Psoas muscle (tissue), 8 donors: ENCODE measurements around the gene ST3GAL4. TPM values are rescaled to one million over a fixed set of nuclear protein-coding genes. Genes with fewer than 3 reads are reported as not detected.
"Not testable (repeated sequence)": the region's sequence is repeated elsewhere in the genome, so short reads cannot be mapped to it uniquely, and the experiment has no call there.

ENCODE experiments used
- ATAC-seq, 4 donors: fragments of 200-7000 bp; cut with Tn5 transposase; one replicate each; pipeline ENCODE4 v1.9.1; 2020; ENCODE audit warnings: moderate library complexity in 3 of 4, mild to moderate bottlenecking in 2 of 4
- DNase-seq, 2 donors: peaks; one replicate each; pipeline ENCODE4 v3.0.0-alpha.2; 2020
- H3K27ac ChIP-seq: fragments of 200-600 bp; one replicate; pipeline ENCODE4 v1.8.0; 2022
- H3K27me3 ChIP-seq, 3 donors: fragments of 200-600 bp in 1 of 3; one replicate each; pipeline versions ENCODE4 v1.6.1 to v1.8.0; 2013 to 2022; ENCODE audit warnings: low read length in 2 of 3, mild to moderate bottlenecking in 2 of 3, moderate library complexity in 1 of 3; ENCODE audit not compliant: insufficient read depth in 3 of 3
- H3K36me3 ChIP-seq, 2 donors: fragments of 200-600 bp in 1 of 2; one replicate each; pipeline versions ENCODE4 v1.6.1 to v1.8.0; 2013 to 2022; ENCODE audit warnings: low read depth in 1 of 2, mild to moderate bottlenecking in 1 of 2, moderate library complexity in 1 of 2; ENCODE audit not compliant: insufficient read depth in 1 of 2
- H3K4me1 ChIP-seq: fragments of 200-600 bp; one replicate; pipeline ENCODE4 v1.8.0; 2022
- H3K4me3 ChIP-seq: fragments of 200-600 bp; one replicate; pipeline ENCODE4 v1.8.0; 2022; ENCODE audit warnings: mild to moderate bottlenecking
- H3K9me3 ChIP-seq: fragments of 200-600 bp; one replicate; pipeline ENCODE4 v1.8.0; 2022
- CTCF ChIP-seq: fragments of 200-600 bp; IDR thresholded peaks from one replicate; pipeline ENCODE4 v1.8.0; 2022; ENCODE audit warnings: antibody characterized with exemption
- WGBS, 3 donors: extraction: QIAGEN DNeasy Blood & Tissue Kit; methylation state at CpG; one replicate each; pipeline versions ENCODE4 v1.1.6 to v1.1.7; 2013; 5-methylcytosine and 5-hydroxymethylcytosine counted together
- intact Hi-C, 2 donors: fragments of 100-400 bp; cut with DNase I; formaldehyde crosslinking; loops; one replicate each; pipeline versions ENCODE4 v1.11.0 to v1.14.2; 2022
- long read RNA-seq, 2 donors: library from polyadenylated mRNA; unstranded; transcript quantifications; one replicate each; pipeline ENCODE4 v2.0.0, GENCODE V29; 2021
- polyA plus RNA-seq, 3 donors: library from polyadenylated mRNA; stranded (reverse); fragments of 200-250 nt; gene quantifications; one replicate each; pipeline ENCODE4 v1.2.3, GENCODE V29; 2013
- total RNA-seq, 4 donors: library from RNA; stranded (reverse); fragmentation: NEBNext Ultra II Directional in 2 of 4; extraction: Animal tissue kit (Norgen Biotek cat#: 25700) in 2 of 4; gene quantifications; one replicate each; pipeline versions ENCODE4 v1.2.1 to v1.2.4, GENCODE V29; 2021 to 2023
- donor health status: healthy with polysubstance abuse.
- donor health status: DM: no; HTN: no; CAD: no; lungs with moderate emphysema.
- donor health status: Bipolar disorder and iron deficiency.
- donor health status: healthy.
- donor health status: DM: yes; HTN: yes; CAD: no.
- donor health status: DM: no; HTN: no; CAD: no.
- donor health status: DM: no; HTN: no; CAD: no.
- donor health status: DM: yes; HTN: yes; CAD: no.

The ST3GAL4 gene
- 1 to 10 TPM; 4.1 to 9.3 (median 6.3) TPM for total RNA-seq
- 1 to 10 TPM; 3.5 to 4.7 (median 3.6) TPM for polyA plus RNA-seq
- long read RNA-seq, donor 1, partial matches to known transcripts: 0 of 2 reads
- long read RNA-seq, donor 1, other reads (novel, unspliced or antisense): 0 of 2 reads
- long read RNA-seq, donor 2, partial matches to known transcripts: 0 of 6 reads
- long read RNA-seq, donor 2, other reads (novel, unspliced or antisense): 2 of 6 reads

- no peaks in the 10 kb centered on the region for H3K9me3 ChIP-seq
- 1 to 2% (median 1%) methylated on average over 34 to 71 of the region's 71 CpGs for WGBS, 3 donors
- no peaks in the 10 kb centered on the region for H3K36me3 ChIP-seq
- peaks cover 43% of the 10 kb centered on the region for H3K4me1 ChIP-seq
- H3K27ac ChIP-seq: peak within 1 kb of the TSS; percentile 58
- DNase-seq: peak; percentile 77 to 87
- peak; percentile 72 to 86 (median 80) for ATAC-seq
- H3K27me3 ChIP-seq: no peaks in the 10 kb centered on the region
- intact Hi-C loops: no loop called here
- no peak for TF ChIP-seq CTCF
- peak within 1 kb of the TSS; percentile 79 for H3K4me3 ChIP-seq
These were observed at the start of gene ST3GAL4 for GRCh38 chr11:126355324-126355925. TSS of gene ST3GAL4 (plus strand) at chr11:126355686. CDS start at chr11:126406156, 50,470 bp downstream.

- H3K27ac ChIP-seq: peak overlapping the region; percentile 86
- ATAC-seq: no peak
These were observed 49.8 kb upstream of the ST3GAL4 start for GRCh38 chr11:126305699-126306098.

GRCh38 chr11:126307706-126308105, 47.8 kb upstream of the ST3GAL4 start:
- H3K4me1 ChIP-seq: peaks cover 38% of the 10 kb centered on the region
- H3K4me3 ChIP-seq: peak overlapping the region; percentile 25
- peaks cover 0 to 27% of the 10 kb centered on the region in 2 donors for H3K36me3 ChIP-seq
- H3K27me3 ChIP-seq: no peaks in the 10 kb centered on the region
- DNase-seq (no peak), ATAC-seq (no peak)
- intact Hi-C loops: loop anchor here in 1 of 2 donors (2.0 kb wide), 1 partner anchor 173 kb away; no protein-coding TSS in a partner anchor
- H3K27ac ChIP-seq: peak overlapping the region; percentile 83
- 34 to 49% (median 42%) methylated on average over 5 of the region's 5 CpGs for WGBS, 3 donors
- no peaks in the 10 kb centered on the region for H3K9me3 ChIP-seq
- TF ChIP-seq CTCF: no peak

More at GRCh38 chr11:126305699-126306098, 49.8 kb upstream of the ST3GAL4 start:
- Histone ChIP-seq H3K4me1 (peaks cover 35% of the 10 kb centered on the region), H3K27me3 (no peaks in the 10 kb centered on the region), H3K36me3 (peaks cover 0 to 24% of the 10 kb centered on the region in 2 donors), H3K4me3 (no peak overlapping the region), H3K9me3 (no peaks in the 10 kb centered on the region)
- TF ChIP-seq CTCF: no peak
- intact Hi-C loops: no loop called here
- 81% methylated on average over 4 of the region's 4 CpGs for WGBS, 3 donors
- no peak for DNase-seq

GRCh38 chr11:126308271-126308671, 47.2 kb upstream of the ST3GAL4 start:
- Histone ChIP-seq H3K27ac (peak overlapping the region; percentile 83), H3K36me3 (peaks cover 0 to 31% of the 10 kb centered on the region in 2 donors), H3K27me3 (no peaks in the 10 kb centered on the region), H3K4me3 (peak overlapping the region; percentile 42), H3K4me1 (peaks cover 38% of the 10 kb centered on the region), H3K9me3 (no peaks in the 10 kb centered on the region)
- peak; percentile 45 to 65 (median 58) for ATAC-seq
- intact Hi-C loops: loop anchor here in 1 of 2 donors (2.0 kb wide), 1 partner anchor 173 kb away; no protein-coding TSS in a partner anchor
- no peak for TF ChIP-seq CTCF
- WGBS, 3 donors: 22 to 46% (median 25%) methylated on average over 4 of the region's 4 CpGs
- DNase-seq: no peak

GRCh38 chr11:126308771-126309170, 46.7 kb upstream of the ST3GAL4 start:
- 47 to 71% (median 70%) methylated on average over 4 of the region's 4 CpGs for WGBS, 3 donors

More at GRCh38 chr11:126308771-126309170, 46.7 kb upstream of the ST3GAL4 start:
- intact Hi-C loops: loop anchor here in 1 of 2 donors (2.0 kb wide), 1 partner anchor 172 kb away; no protein-coding TSS in a partner anchor
- Histone ChIP-seq H3K36me3 (peaks cover 0 to 36% of the 10 kb centered on the region in 2 donors), H3K27ac (peak overlapping the region; percentile 83), H3K4me1 (peaks cover 38% of the 10 kb centered on the region), H3K4me3 (peak overlapping the region; percentile 42)
- not testable (repeated sequence) for H3K27me3 ChIP-seq, H3K9me3 ChIP-seq, DNase-seq
- peak in 2 of 4 donors; percentile 9 to 18 for ATAC-seq
